ENCODE results near the gene MGP.

Gene MGP

GRCh38 chr12:14884458-14884878, 1.2 kb downstream of the MGP start:
- DNase-seq (peak; percentile 75 to 81), ATAC-seq (peak; percentile 97)
- Mint-ChIP-seq H3K9me3 (peaks cover 6 to 13% of the 10 kb centered on the region in 2 donors), H3K27ac (peak overlapping the region in 1 of 2 donors; percentile 16), H3K4me1 (peaks cover 51% of the 10 kb centered on the region), H3K27me3 (peaks cover 11% of the 10 kb centered on the region), H3K4me3 (peak overlapping the region; percentile 66 to 69)

- no peak overlapping the region for H3K27ac Mint-ChIP-seq
- no peak overlapping the region for H3K4me3 Mint-ChIP-seq
- peaks cover 51% of the 10 kb centered on the region for H3K4me1 Mint-ChIP-seq
- peaks cover 6 to 18% of the 10 kb centered on the region in 2 donors for H3K9me3 Mint-ChIP-seq
- H3K27me3 Mint-ChIP-seq = peaks cover 11% of the 10 kb centered on the region
- DNase-seq (no peak), ATAC-seq (no peak)
Measured at GRCh38 chr12:14883686-14884085, 2.0 kb downstream of the MGP start.

GRCh38 chr12:14880890-14881453, 4.7 kb downstream of the MGP start:
- Mint-ChIP-seq H3K27ac (peak overlapping the region in 1 of 2 donors; percentile 88), H3K4me3 (peak overlapping the region; percentile 34 to 50), H3K9me3 (peaks cover 6 to 18% of the 10 kb centered on the region in 2 donors)

GRCh38 chr12:14879222-14879933, 6.3 kb downstream of the MGP start:
- DNase-seq = no peak
- Mint-ChIP-seq H3K27me3 (no peaks in the 10 kb centered on the region), H3K4me3 (no peak overlapping the region), H3K27ac (no peak overlapping the region), H3K4me1 (peaks cover 28% of the 10 kb centered on the region), H3K9me3 (peaks cover 6 to 18% of the 10 kb centered on the region in 2 donors)
- ATAC-seq = no peak

More at GRCh38 chr12:14880890-14881453, 4.7 kb downstream of the MGP start:
- ATAC-seq (no peak), DNase-seq (no peak)
- Mint-ChIP-seq H3K27me3 (peaks cover 8% of the 10 kb centered on the region), H3K4me1 (peaks cover 40% of the 10 kb centered on the region)

GRCh38 chr12:14878488-14878887, 7.2 kb downstream of the MGP start:
- Mint-ChIP-seq H3K4me1 (peaks cover 25% of the 10 kb centered on the region), H3K9me3 (peaks cover 6 to 18% of the 10 kb centered on the region in 2 donors), H3K4me3 (no peak overlapping the region), H3K27ac (no peak overlapping the region), H3K27me3 (no peaks in the 10 kb centered on the region)
- no peak for ATAC-seq
- no peak for DNase-seq

GRCh38 chr12:14876833-14877232, 8.8 kb downstream of the MGP start:
- Mint-ChIP-seq H3K9me3 (peaks cover 6 to 18% of the 10 kb centered on the region in 2 donors), H3K27ac (no peak overlapping the region), H3K27me3 (no peaks in the 10 kb centered on the region), H3K4me1 (peaks cover 19% of the 10 kb centered on the region), H3K4me3 (no peak overlapping the region)
- ATAC-seq = peak; percentile 56
- no peak for DNase-seq

GRCh38 chr12:14874882-14875281, 10.8 kb downstream of the MGP start:
- ATAC-seq = no peak
- Mint-ChIP-seq H3K4me1 (peaks cover 10% of the 10 kb centered on the region), H3K9me3 (peaks cover 4 to 8% of the 10 kb centered on the region in 2 donors), H3K27ac (no peak overlapping the region), H3K4me3 (no peak overlapping the region), H3K27me3 (no peaks in the 10 kb centered on the region)
- no peak for DNase-seq

GRCh38 chr12:14873440-14874185, 12.0 kb downstream of the MGP start:
- no peaks in the 10 kb centered on the region for H3K27me3 Mint-ChIP-seq
- no peak for DNase-seq
- no peak overlapping the region for H3K27ac Mint-ChIP-seq
- no peak for ATAC-seq
- no peaks in the 10 kb centered on the region for H3K9me3 Mint-ChIP-seq
- H3K4me1 Mint-ChIP-seq = peaks cover 13% of the 10 kb centered on the region
- H3K4me3 Mint-ChIP-seq = no peak overlapping the region

GRCh38 chr12:14871886-14872285, 13.8 kb downstream of the MGP start:
- H3K4me1 Mint-ChIP-seq = peaks cover 13% of the 10 kb centered on the region
- H3K4me3 Mint-ChIP-seq = no peak overlapping the region
- no peak overlapping the region for H3K27ac Mint-ChIP-seq
- peaks cover 8 to 9% of the 10 kb centered on the region in 2 donors for H3K9me3 Mint-ChIP-seq
- H3K27me3 Mint-ChIP-seq = no peaks in the 10 kb centered on the region
- ATAC-seq (no peak), DNase-seq (no peak)

GRCh38 chr12:14871247-14871646, 14.4 kb downstream of the MGP start:
- H3K4me3 Mint-ChIP-seq = no peak overlapping the region
- H3K27ac Mint-ChIP-seq = no peak overlapping the region
- no peak for DNase-seq
- no peaks in the 10 kb centered on the region for H3K27me3 Mint-ChIP-seq
- peaks cover 13% of the 10 kb centered on the region for H3K4me1 Mint-ChIP-seq
- no peak for ATAC-seq
- H3K9me3 Mint-ChIP-seq = peaks cover 8 to 9% of the 10 kb centered on the region in 2 donors

- ATAC-seq (no peak), DNase-seq (no peak)
- Mint-ChIP-seq H3K4me3 (no peak overlapping the region), H3K9me3 (peaks cover 13 to 18% of the 10 kb centered on the region in 2 donors), H3K27ac (no peak overlapping the region), H3K27me3 (no peaks in the 10 kb centered on the region), H3K4me1 (peaks cover 13% of the 10 kb centered on the region)
Measured at GRCh38 chr12:14868916-14869506, 16.6 kb downstream of the MGP start.

- peaks cover 26 to 51% of the 10 kb centered on the region in 2 donors for H3K9me3 Mint-ChIP-seq
- H3K4me1 Mint-ChIP-seq = no peaks in the 10 kb centered on the region
- no peaks in the 10 kb centered on the region for H3K27me3 Mint-ChIP-seq
- DNase-seq (no peak), ATAC-seq (no peak)
- H3K4me3 Mint-ChIP-seq = no peak overlapping the region
- H3K27ac Mint-ChIP-seq = no peak overlapping the region
Measured at GRCh38 chr12:14860490-14860889, 25.2 kb downstream of the MGP start.

GRCh38 chr12:14858513-14858912, 27.1 kb downstream of the MGP start:
- Mint-ChIP-seq H3K9me3 (peaks cover 18 to 42% of the 10 kb centered on the region in 2 donors), H3K4me1 (no peaks in the 10 kb centered on the region), H3K4me3 (no peak overlapping the region), H3K27ac (no peak overlapping the region), H3K27me3 (no peaks in the 10 kb centered on the region)
- DNase-seq (no peak), ATAC-seq (no peak)

- no peak for ATAC-seq
- Mint-ChIP-seq H3K27ac (no peak overlapping the region), H3K4me3 (no peak overlapping the region), H3K4me1 (no peaks in the 10 kb centered on the region), H3K27me3 (no peaks in the 10 kb centered on the region), H3K9me3 (peaks cover 8 to 33% of the 10 kb centered on the region in 2 donors)
- DNase-seq = no peak
Measured at GRCh38 chr12:14854586-14855183, 31.0 kb downstream of the MGP start.

- H3K9me3 Mint-ChIP-seq = peaks cover under 1 to 26% of the 10 kb centered on the region in 2 donors
- ATAC-seq (no peak), DNase-seq (no peak)
- no peaks in the 10 kb centered on the region for H3K27me3 Mint-ChIP-seq
- no peak overlapping the region for H3K27ac Mint-ChIP-seq
- H3K4me1 Mint-ChIP-seq = no peaks in the 10 kb centered on the region
- no peak overlapping the region for H3K4me3 Mint-ChIP-seq
Measured at GRCh38 chr12:14853961-14854360, 31.7 kb downstream of the MGP start.
